A204.1 (cell line): ENCODE measurements around the gene SMO.
"Not testable (repeated sequence)": the region's sequence is repeated elsewhere in the genome, so short reads cannot be mapped to it uniquely, and the experiment has no call there.

Experiments
- FAIRE-seq: peaks from 2 replicates; lab custom pipeline; 2012; peaks lifted over from hg19 to GRCh38; lab: Jason Lieb, UNC

Gene SMO

GRCh38 chr7:129169686-129170440 lies 18.6 kb upstream of the SMO start:
- no peak for FAIRE-seq

GRCh38 chr7:129170441-129171021 lies 17.9 kb upstream of the SMO start:
- no peak for FAIRE-seq

GRCh38 chr7:129173861-129174260 lies 14.6 kb upstream of the SMO start:
- FAIRE-seq: not testable (repeated sequence)

GRCh38 chr7:129176916-129177710 lies 11.3 kb upstream of the SMO start:
- FAIRE-seq: no peak

- FAIRE-seq: no peak
These were observed 3.3 kb upstream of the SMO start for GRCh38 chr7:129184981-129185670.

- no peak for FAIRE-seq
These were observed 1.6 kb upstream of the SMO start for GRCh38 chr7:129186749-129187260.

- no peak for FAIRE-seq
These were observed 607 bp upstream of the SMO start for GRCh38 chr7:129187681-129188371.

- no peak for FAIRE-seq
These were observed 643 bp downstream of the SMO start for GRCh38 chr7:129188892-129189660.

- FAIRE-seq: no peak
These were observed 1.4 kb downstream of the SMO start for GRCh38 chr7:129189661-129190310.

- FAIRE-seq: no peak
These were observed 2.8 kb downstream of the SMO start for GRCh38 chr7:129191272-129191671.

GRCh38 chr7:129193892-129194291 lies 5.5 kb downstream of the SMO start:
- no peak for FAIRE-seq

- peak; percentile 35 for FAIRE-seq
These were observed 9.3 kb downstream of the SMO start for GRCh38 chr7:129197771-129198170.

- no peak for FAIRE-seq
These were observed 11.0 kb downstream of the SMO start for GRCh38 chr7:129199406-129199805.

GRCh38 chr7:129202058-129202777 lies 13.8 kb downstream of the SMO start:
- no peak for FAIRE-seq

GRCh38 chr7:129203050-129203741 lies 14.8 kb downstream of the SMO start:
- FAIRE-seq: no peak

GRCh38 chr7:129205126-129205818 lies 16.8 kb downstream of the SMO start:
- FAIRE-seq: no peak

- no peak for FAIRE-seq
These were observed 17.8 kb downstream of the SMO start for GRCh38 chr7:129205987-129206785.

- FAIRE-seq: no peak
These were observed 20.2 kb downstream of the SMO start for GRCh38 chr7:129208667-129209066.
